PFSK-1 (cell line): ENCODE measurements around the gene GIMAP1.

Experiments used
- FOXP2 ChIP-seq: optimal IDR thresholded peaks from 2 replicates; pipeline ENCODE3; 2011; ENCODE audit warnings: borderline replicate concordance, control low read depth, inconsistent platforms; ENCODE audit not compliant: insufficient read depth; ENCODE audit errors: extremely low read length, extremely low read depth
- POLR2AphosphoS5 ChIP-seq: IDR thresholded peaks from 2 replicates; pipeline ENCODE4 v1.6.1; 2012; ENCODE audit warnings: low read depth, mild to moderate bottlenecking, control low read depth, low read length, moderate library complexity
- REST ChIP-seq, 2 experiments: IDR thresholded peaks; 2 replicates each; pipeline versions ENCODE4 v1.6.1 to v1.8.0; 2011 to 2012; ENCODE audit warnings: low read depth in 2 of 2, low read length in 2 of 2, control low read depth in 1 of 2, inconsistent platforms in 1 of 2, mild to moderate bottlenecking in 1 of 2, moderate library complexity in 1 of 2; ENCODE audit not compliant: insufficient read depth in 1 of 2
- SIN3A ChIP-seq: IDR thresholded peaks from 2 replicates; pipeline ENCODE4 v1.6.1; 2012; ENCODE audit warnings: mild to moderate bottlenecking, low read length, moderate library complexity, borderline replicate concordance; ENCODE audit not compliant: insufficient read depth
- TAF1 ChIP-seq: IDR thresholded peaks from 2 replicates; pipeline ENCODE4 v1.6.1; 2012; ENCODE audit warnings: low read length, control low read depth, borderline replicate concordance; ENCODE audit not compliant: insufficient read depth

- TF ChIP-seq TAF1, result no peak
- TF ChIP-seq REST (IDR thresholded peaks at IDR 0.05; ENCODE audit: insufficient read depth in 1 of 2, low read depth in 2 of 2, low read length in 2 of 2), result no peak
- no peak for TF ChIP-seq SIN3A
- no peak for TF ChIP-seq POLR2AphosphoS5
- no peak for TF ChIP-seq FOXP2
Observed at GRCh38 chr7:150668977-150669376, 47.4 kb upstream of the GIMAP1 start.
